HepG2 (cell line): ENCODE measurements around the gene CDC34. TPM values are rescaled to one million over a fixed set of nuclear protein-coding genes. Genes with fewer than 3 reads are reported as not detected.

Experiments
- ATAC-seq: fragments of 200-7000 bp; cut with Tn5 transposase; 3 replicates; pipeline ENCODE4 v1.9.1; 2020; ENCODE audit warnings: mild to moderate bottlenecking, moderate library complexity
- BruUV-seq: library from RNA; stranded (reverse); fragments of 400-500 nt; replicated peaks from 2 replicates; lab custom pipeline; 2021; lab: Mats Ljungman, UMichigan
- CTCF ChIA-PET: fragments of 300-600 bp; formaldehyde crosslinking; extraction: SDS; loops from one replicate; lab custom pipeline; 2021; ENCODE audit warnings: low total read pairs, inconsistent platforms, low intra/inter-chr PET ratio; lab: Yijun Ruan, JAX
- POLR2A ChIA-PET: fragments of 350-600 bp; sonication (Branson Sonifier 250); formaldehyde crosslinking; loops from one replicate; lab custom pipeline; 2020; ENCODE audit warnings: antibody characterized with exemption, inconsistent platforms; lab: Yijun Ruan, JAX
- DNase-seq: peaks from one replicate; pipeline ENCODE4 v3.0.0-alpha.2; 2015; ENCODE audit warnings: low spot score
- FAIRE-seq: peaks from 3 replicates; lab custom pipeline; 2011; peaks lifted over from hg19 to GRCh38; lab: Jason Lieb, UNC
- H2AFZ ChIP-seq: one replicate; pipeline ENCODE4 v1.6.1; 2011; ENCODE audit warnings: low read length, inconsistent platforms
- H3K27ac ChIP-seq: fragments of 300-600 bp; 3 replicates; pipeline ENCODE4 v1.8.0; 2011; ENCODE audit warnings: mixed run types, mild to moderate bottlenecking, mixed read lengths, low read length, inconsistent platforms; ENCODE audit not compliant: insufficient read depth; ENCODE audit errors: extremely low read length
- H3K27me3 ChIP-seq, 2 experiments: fragments of 200-600 bp in 1 of 2; 2 replicates in 1 of 2; 3 replicates in 1 of 2; pipeline versions ENCODE4 v1.6.0 to v1.8.0; 2011; ENCODE audit warnings: low read length in 2 of 2, mild to moderate bottlenecking in 2 of 2, moderate library complexity in 2 of 2, inconsistent platforms in 1 of 2; ENCODE audit not compliant: insufficient read depth in 2 of 2, control insufficient read depth in 1 of 2
- H3K36me3 ChIP-seq, 2 experiments: fragments of 200-600 bp in 1 of 2; replicated peaks in 1 of 2; 2 replicates in 1 of 2; 3 replicates in 1 of 2; pipeline versions ENCODE4 v1.5.1 to v1.8.0; 2011; ENCODE audit warnings: low read length in 2 of 2, inconsistent platforms in 1 of 2; ENCODE audit not compliant: insufficient read depth in 2 of 2, control insufficient read depth in 1 of 2
- H3K4me1 ChIP-seq: 2 replicates; pipeline ENCODE4 v1.5.1; 2012; ENCODE audit warnings: low read length, inconsistent platforms; ENCODE audit not compliant: insufficient read depth
- H3K4me2 ChIP-seq: 2 replicates; pipeline ENCODE4 v1.6.0; 2011; ENCODE audit warnings: low read depth, low read length, inconsistent platforms
- H3K4me3 ChIP-seq, 3 experiments: fragments of 200-600 bp in 1 of 3; sonication (generic), shearing (Covaris generic) in 1 of 3; replicated peaks in 1 of 3; 2 replicates each; pipeline ENCODE4 v1.5.1; 2011 to 2016; ENCODE audit warnings: low read length in 3 of 3, inconsistent platforms in 2 of 3, low read depth in 2 of 3, mild to moderate bottlenecking in 2 of 3, control low read depth in 1 of 3, mixed read lengths in 1 of 3; ENCODE audit not compliant: insufficient read depth in 1 of 3
- H3K79me2 ChIP-seq: one replicate; pipeline ENCODE4 v1.6.1; 2011; ENCODE audit warnings: low read length, inconsistent platforms; ENCODE audit not compliant: insufficient read depth
- H3K9ac ChIP-seq: 2 replicates; pipeline ENCODE4 v1.6.0; 2011; ENCODE audit warnings: mild to moderate bottlenecking, low read depth, low read length, inconsistent platforms; ENCODE audit not compliant: insufficient read depth
- H3K9me3 ChIP-seq: 2 replicates; pipeline ENCODE4 v1.5.1; 2012; ENCODE audit warnings: mild to moderate bottlenecking, low read length
- H4K20me1 ChIP-seq: 2 replicates; pipeline ENCODE4 v1.6.0; 2011; ENCODE audit warnings: inconsistent platforms, mild to moderate bottlenecking, low read length, moderate library complexity; ENCODE audit not compliant: insufficient read depth
- EEA1 ChIP-seq: sonication (generic); formaldehyde crosslinking; IDR thresholded peaks from 2 replicates; pipeline ENCODE4 v1.5.1; 2020; ENCODE audit warnings: mild to moderate bottlenecking, missing genetic modification reagents, borderline replicate concordance
- HNRNPK ChIP-seq: fragments of 200-400 bp; formaldehyde crosslinking; IDR thresholded peaks from 2 replicates; pipeline ENCODE4 v1.6.1; 2018; ENCODE audit warnings: low read length, low read depth, moderate library complexity, mild to moderate bottlenecking; ENCODE audit not compliant: poor library complexity, severe bottlenecking
- HOXA3 ChIP-seq: sonication (generic); formaldehyde crosslinking; IDR thresholded peaks from 2 replicates; pipeline ENCODE4 v1.5.0; 2020; ENCODE audit warnings: missing genetic modification reagents
- KDM3A ChIP-seq: IDR thresholded peaks from 2 replicates; pipeline ENCODE4 v1.6.1; 2018; ENCODE audit warnings: low read depth, missing compliant biosample characterization
- RAD21 ChIP-seq: fragments of 450-650 bp; formaldehyde crosslinking; IDR thresholded peaks from 2 replicates; pipeline ENCODE4 v1.5.0; 2020; ENCODE audit warnings: mild to moderate bottlenecking
- SRSF4 ChIP-seq: fragments of 200-400 bp; formaldehyde crosslinking; IDR thresholded peaks from one replicate; pipeline ENCODE4 v1.6.1; 2018; ENCODE audit warnings: mild to moderate bottlenecking, low read depth, low read length, moderate library complexity; ENCODE audit not compliant: poor library complexity, severe bottlenecking
- ZHX1 ChIP-seq: sonication (generic); formaldehyde crosslinking; IDR thresholded peaks from 2 replicates; pipeline ENCODE4 v1.8.1; 2022; ENCODE audit warnings: low read depth, mild to moderate bottlenecking, missing genetic modification reagents
- ZNF441 ChIP-seq: sonication (generic); formaldehyde crosslinking; IDR thresholded peaks from 2 replicates; pipeline ENCODE4 v1.7.0; 2021; ENCODE audit warnings: missing genetic modification reagents, borderline replicate concordance
- WGBS: methylation state at CpG from one replicate; pipeline ENCODE4 v1.1.6; 2017; ENCODE audit warnings: low lambda C conversion rate; 5-methylcytosine and 5-hydroxymethylcytosine counted together
- in situ Hi-C: cut with HindIII; loops from 2 replicates; pipeline ENCODE4 v1.10.0; 2017; ENCODE audit warnings: low pct_unique_long_range_greater_than_20kb; ENCODE audit not compliant: extremely low pct_ligation_motif_present
- intact Hi-C: fragments of 100-400 bp; cut with micrococcal nuclease; formaldehyde crosslinking; loops from one replicate; pipeline ENCODE4 v1.10.0; 2022; ENCODE audit not compliant: unreplicated experiment
- polyA plus RNA-seq, 8 experiments: library from polyadenylated mRNA; depleted of rRNA in 3 of 8; stranded (reverse) in 7 of 8; unstranded in 1 of 8; fragments of >200 nt; fragmentation: Illumina TruSeq in 4 of 8; extraction: Trizol in 4 of 8; gene quantifications; 2 replicates each; pipeline versions ENCODE4 v1.2.1 to v1.2.3, GENCODE V29; 2011 to 2016; ENCODE audit warnings: low read depth in 4 of 8, missing spikeins in 1 of 8, mixed read lengths in 1 of 8; ENCODE audit not compliant: insufficient read depth in 1 of 8
- total RNA-seq, 5 experiments: library from RNA; depleted of rRNA; stranded (reverse); fragments of >200 nt; fragmentation: Illumina TruSeq; extraction: Trizol; gene quantifications; 2 replicates each; pipeline ENCODE4 v1.2.3, GENCODE V29; 2016; ENCODE audit warnings: low read depth in 1 of 5

The CDC34 gene
- total and polyA plus RNA-seq, 2 of the 13 experiments (the other 11 are each of a cell fraction or from before 2014, with no cell fraction given): 138 to 150 TPM

GRCh38 chr19:518598-519231 is 12.8 kb upstream of the CDC34 start:
- no peak for FAIRE-seq
- 89% methylated on average over 30 of the region's 58 CpGs for WGBS

More at GRCh38 chr19:518598-519231, 12.8 kb upstream of the CDC34 start:
- ATAC-seq: no peak; the same call in 2 of the 3 replicates
- no peak for DNase-seq
- H2AFZ ChIP-seq: no peak overlapping the region
- TF ChIP-seq RAD21 (CRISPR knock-in tag) (0 out of 2 replicates have a peak, but pooled peaks have one; percentile 10), HOXA3 (CRISPR knock-in tag) (0 out of 2 replicates have a peak, but pooled peaks have one; percentile 29), HNRNPK (peak; percentile 57), ZNF441 (CRISPR knock-in tag) (no peak), KDM3A (CRISPR knock-in tag) (no peak), ZHX1 (peak; percentile 43; the same call in 1 of the 2 replicates), EEA1 (CRISPR knock-in tag) (no peak), SRSF4 (no peak)
- TF ChIP-seq, all 625 proteins: peak for 4
- H4K20me1 ChIP-seq: no peaks in the 10 kb centered on the region
- intact Hi-C loops (no loop called here), in situ Hi-C loops (no loop called here)
- no TSS peak for BruUV-seq
- no peak overlapping the region for H3K9ac ChIP-seq
- POLR2A ChIA-PET: interaction anchor here (0.6 to 1.8 kb wide), 4 partner anchors 12 to 155 kb away, joined by 3 to 8 read pairs (median 6); no protein-coding TSS in a partner anchor
- no peaks in the 10 kb centered on the region for H3K27me3 ChIP-seq
- H3K79me2 ChIP-seq: no peaks in the 10 kb centered on the region
- H3K36me3 ChIP-seq: no peaks in the 10 kb centered on the region
- H3K4me1 ChIP-seq: peaks cover 29% of the 10 kb centered on the region
- no peak overlapping the region for H3K4me2 ChIP-seq
- CTCF ChIA-PET: no interaction called here
- H3K9me3 ChIP-seq: no peaks in the 10 kb centered on the region
- H3K27ac ChIP-seq: no peak overlapping the region
- no peak overlapping the region for H3K4me3 ChIP-seq
